Measurements from ENCODE around the gene CPE.

GRCh38 chr4:165474784-165475705 is 96.2 kb downstream of the CPE start:
- TF ChIP-seq, protein P1, sequence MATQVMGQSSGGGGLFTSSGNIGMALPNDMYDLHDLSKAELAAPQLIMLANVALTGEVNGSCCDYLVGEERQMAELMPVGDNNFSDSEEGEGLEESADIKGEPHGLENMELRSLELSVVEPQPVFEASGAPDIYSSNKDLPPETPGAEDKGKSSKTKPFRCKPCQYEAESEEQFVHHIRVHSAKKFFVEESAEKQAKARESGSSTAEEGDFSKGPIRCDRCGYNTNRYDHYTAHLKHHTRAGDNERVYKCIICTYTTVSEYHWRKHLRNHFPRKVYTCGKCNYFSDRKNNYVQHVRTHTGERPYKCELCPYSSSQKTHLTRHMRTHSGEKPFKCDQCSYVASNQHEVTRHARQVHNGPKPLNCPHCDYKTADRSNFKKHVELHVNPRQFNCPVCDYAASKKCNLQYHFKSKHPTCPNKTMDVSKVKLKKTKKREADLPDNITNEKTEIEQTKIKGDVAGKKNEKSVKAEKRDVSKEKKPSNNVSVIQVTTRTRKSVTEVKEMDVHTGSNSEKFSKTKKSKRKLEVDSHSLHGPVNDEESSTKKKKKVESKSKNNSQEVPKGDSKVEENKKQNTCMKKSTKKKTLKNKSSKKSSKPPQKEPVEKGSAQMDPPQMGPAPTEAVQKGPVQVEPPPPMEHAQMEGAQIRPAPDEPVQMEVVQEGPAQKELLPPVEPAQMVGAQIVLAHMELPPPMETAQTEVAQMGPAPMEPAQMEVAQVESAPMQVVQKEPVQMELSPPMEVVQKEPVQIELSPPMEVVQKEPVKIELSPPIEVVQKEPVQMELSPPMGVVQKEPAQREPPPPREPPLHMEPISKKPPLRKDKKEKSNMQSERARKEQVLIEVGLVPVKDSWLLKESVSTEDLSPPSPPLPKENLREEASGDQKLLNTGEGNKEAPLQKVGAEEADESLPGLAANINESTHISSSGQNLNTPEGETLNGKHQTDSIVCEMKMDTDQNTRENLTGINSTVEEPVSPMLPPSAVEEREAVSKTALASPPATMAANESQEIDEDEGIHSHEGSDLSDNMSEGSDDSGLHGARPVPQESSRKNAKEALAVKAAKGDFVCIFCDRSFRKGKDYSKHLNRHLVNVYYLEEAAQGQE (IDR thresholded peaks at IDR 0.05; ENCODE audit: insufficient read depth in 1 of 2, low read depth in 2 of 2, low read length in 2 of 2) = no peak
- no peak for TF ChIP-seq SIN3A (IDR thresholded peaks at IDR 0.05; ENCODE audit: borderline replicate concordance, insufficient read depth, low read length)
- TF ChIP-seq POLR2AphosphoS5 (IDR thresholded peaks at IDR 0.05; ENCODE audit: low read depth, low read length) = no peak
- TF ChIP-seq FOXP2 (optimal IDR thresholded peaks at IDR 0.05; ENCODE audit: borderline replicate concordance, extremely low read depth, extremely low read length, insufficient read depth) = no peak

Measured in PFSK-1 (cell line).